GM19193 (cell line): ENCODE results near the gene NAA60.

ENCODE experiments used
- POLR2A ChIP-seq: IDR thresholded peaks from 4 replicates; pipeline ENCODE4 v1.6.1; 2011; ENCODE audit not compliant: insufficient read depth, insufficient read length; ENCODE audit errors: extremely low read depth

Gene NAA60

GRCh38 chr16:3534126-3534525, 90.6 kb downstream of the NAA60 start:
- no peak for TF ChIP-seq POLR2A

- TF ChIP-seq POLR2A = no peak
Measured at GRCh38 chr16:3536271-3536731, 92.8 kb downstream of the NAA60 start.
